Stomach (tissue), 9 donors: Measurements from ENCODE around the gene WFDC9. TPM values are rescaled to one million over a fixed set of nuclear protein-coding genes. Genes with fewer than 3 reads are reported as not detected.
"Not testable (repeated sequence)": the region's sequence is repeated elsewhere in the genome, so short reads cannot be mapped to it uniquely, and the experiment has no call there.

ENCODE experiments used
- DNase-seq, 2 donors: peaks; one replicate each; pipeline versions ENCODE4 v3.0.0 to v3.0.0-alpha.2; 2013 to 2019
- H3K27ac ChIP-seq, 5 donors: fragments of 200-600 bp in 4 of 5; sonication (generic) in 4 of 5; one replicate each; pipeline ENCODE4 v1.5.1; 2013 to 2019; ENCODE audit warnings: mild to moderate bottlenecking in 1 of 5, moderate library complexity in 1 of 5
- H3K27me3 ChIP-seq, 3 donors: fragments of 200-600 bp; sonication (generic); one replicate each; pipeline ENCODE4 v1.5.1; 2017 to 2019; ENCODE audit warnings: mixed run types in 1 of 3
- H3K36me3 ChIP-seq, 4 donors: fragments of 200-600 bp; sonication (generic); 1 replicate in 3 of 4; 2 replicates in 1 of 4; pipeline ENCODE4 v1.5.1; 2016 to 2019
- H3K4me1 ChIP-seq, 4 donors: fragments of 200-600 bp; sonication (generic); one replicate each; pipeline ENCODE4 v1.5.1; 2016 to 2019
- H3K4me3 ChIP-seq, 4 donors: fragments of 200-600 bp; sonication (generic) in 3 of 4; one replicate each; pipeline ENCODE4 v1.5.1; 2016 to 2019; ENCODE audit warnings: mild to moderate bottlenecking in 1 of 4
- H3K9me3 ChIP-seq, 4 donors: fragments of 200-600 bp; sonication (generic); one replicate each; pipeline ENCODE4 v1.5.1; 2016 to 2019
- EP300 ChIP-seq: sonication (generic); formaldehyde crosslinking; IDR thresholded peaks from one replicate; pipeline ENCODE4 v1.6.1; 2017; ENCODE audit warnings: antibody characterized with exemption
- POLR2A ChIP-seq, 4 donors: fragments of 450-650 bp; IDR thresholded peaks; one replicate each; pipeline ENCODE4 v1.6.1; 2016; ENCODE audit warnings: antibody characterized with exemption in 4 of 4, control low read depth in 2 of 4, mild to moderate bottlenecking in 1 of 4, moderate library complexity in 1 of 4
- POLR2AphosphoS5 ChIP-seq, 3 donors: sonication (generic); formaldehyde crosslinking; IDR thresholded peaks; one replicate each; pipeline ENCODE4 v1.6.1; 2016; ENCODE audit warnings: antibody characterized with exemption in 3 of 3
- WGBS, 5 donors: extraction: QIAGEN DNeasy Blood & Tissue Kit in 3 of 5; methylation state at CpG; one replicate each; pipeline versions ENCODE4 v1.1.5 to v1.1.7; 2013 to 2018; 5-methylcytosine and 5-hydroxymethylcytosine counted together
- intact Hi-C: fragments of 100-400 bp; cut with DNase I; formaldehyde crosslinking; loops from one replicate; pipeline ENCODE4 v1.15.1; 2023; ENCODE audit warnings: low total_unique reads
- polyA plus RNA-seq, 3 donors: library from polyadenylated mRNA; stranded (reverse); fragments of 200-250 nt; gene quantifications; one replicate each; pipeline ENCODE4 v1.2.3, GENCODE V29; 2013
- total RNA-seq, 5 donors: library from RNA; depleted of rRNA; stranded (reverse); fragments of >200 nt; gene quantifications; one replicate each; pipeline versions ENCODE4 v1.1.0 to v1.2.3, GENCODE V29; 2014 to 2016
- TF ChIP-seq, protein P1 (sequence below), 7 experiments: fragments of 450-650 bp in 4 of 7; fragments of 200-600 bp in 3 of 7; sonication (generic) in 3 of 7; IDR thresholded peaks; one replicate each; pipeline ENCODE4 v1.5.1; 2016 to 2019; ENCODE audit warnings: antibody characterized with exemption in 7 of 7, control low read depth in 2 of 7, mild to moderate bottlenecking in 1 of 7
- donor health status: healthy with polysubstance abuse.
- donor health status: Bipolar disorder and iron deficiency.
- donor health status: healthy.

Gene WFDC9
- total and polyA plus RNA-seq, 8 donors = not detected

DNA sequence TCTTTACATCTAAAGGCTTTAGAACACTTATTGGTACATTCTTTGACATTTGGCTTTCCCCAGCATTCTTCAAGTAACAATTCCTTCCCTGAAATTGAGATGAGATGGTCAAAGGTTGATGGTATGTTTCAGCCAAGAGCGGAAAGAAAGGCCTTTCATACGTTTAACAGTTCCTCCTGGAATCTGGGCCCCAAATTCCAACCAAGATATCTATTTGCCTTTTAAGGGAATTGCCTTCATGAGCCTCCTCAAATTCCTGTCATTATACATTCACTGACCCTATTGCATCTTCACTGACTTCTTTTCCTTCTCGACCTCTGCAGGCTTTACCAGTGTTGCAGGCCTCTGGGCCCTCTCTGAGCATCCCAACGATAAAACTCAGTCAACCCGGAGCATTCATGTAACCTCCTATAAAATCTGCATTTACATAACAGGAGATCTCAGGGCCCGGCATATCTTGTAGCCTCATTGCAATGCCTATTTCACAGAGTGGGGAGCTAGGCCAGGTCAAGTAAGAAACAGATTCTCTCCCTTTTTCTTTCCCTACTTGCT, 18.3 kb upstream of the WFDC9 start:
- no peak for TF ChIP-seq POLR2A (IDR thresholded peaks at IDR 0.05)
- TF ChIP-seq, protein P1, sequence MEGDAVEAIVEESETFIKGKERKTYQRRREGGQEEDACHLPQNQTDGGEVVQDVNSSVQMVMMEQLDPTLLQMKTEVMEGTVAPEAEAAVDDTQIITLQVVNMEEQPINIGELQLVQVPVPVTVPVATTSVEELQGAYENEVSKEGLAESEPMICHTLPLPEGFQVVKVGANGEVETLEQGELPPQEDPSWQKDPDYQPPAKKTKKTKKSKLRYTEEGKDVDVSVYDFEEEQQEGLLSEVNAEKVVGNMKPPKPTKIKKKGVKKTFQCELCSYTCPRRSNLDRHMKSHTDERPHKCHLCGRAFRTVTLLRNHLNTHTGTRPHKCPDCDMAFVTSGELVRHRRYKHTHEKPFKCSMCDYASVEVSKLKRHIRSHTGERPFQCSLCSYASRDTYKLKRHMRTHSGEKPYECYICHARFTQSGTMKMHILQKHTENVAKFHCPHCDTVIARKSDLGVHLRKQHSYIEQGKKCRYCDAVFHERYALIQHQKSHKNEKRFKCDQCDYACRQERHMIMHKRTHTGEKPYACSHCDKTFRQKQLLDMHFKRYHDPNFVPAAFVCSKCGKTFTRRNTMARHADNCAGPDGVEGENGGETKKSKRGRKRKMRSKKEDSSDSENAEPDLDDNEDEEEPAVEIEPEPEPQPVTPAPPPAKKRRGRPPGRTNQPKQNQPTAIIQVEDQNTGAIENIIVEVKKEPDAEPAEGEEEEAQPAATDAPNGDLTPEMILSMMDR (IDR thresholded peaks at IDR 0.05) = no peak
- no peak for TF ChIP-seq POLR2AphosphoS5 (IDR thresholded peaks at IDR 0.05)
- TF ChIP-seq EP300 = no peak
- no peaks in the 10 kb centered on the region for H3K36me3 ChIP-seq
- intact Hi-C loops = no loop called here
- H3K4me1 ChIP-seq = no peaks in the 10 kb centered on the region
- no peak for DNase-seq
- 81 to 88% (median 86%) methylated on average over 6 of the region's 6 CpGs for WGBS, 5 donors
- no peaks in the 10 kb centered on the region for H3K27me3 ChIP-seq
- H3K4me3 ChIP-seq = no peak overlapping the region
- H3K27ac ChIP-seq = no peak overlapping the region
- peaks cover 0 to 8% (median 3%) of the 10 kb centered on the region in 4 donors for H3K9me3 ChIP-seq

DNA sequence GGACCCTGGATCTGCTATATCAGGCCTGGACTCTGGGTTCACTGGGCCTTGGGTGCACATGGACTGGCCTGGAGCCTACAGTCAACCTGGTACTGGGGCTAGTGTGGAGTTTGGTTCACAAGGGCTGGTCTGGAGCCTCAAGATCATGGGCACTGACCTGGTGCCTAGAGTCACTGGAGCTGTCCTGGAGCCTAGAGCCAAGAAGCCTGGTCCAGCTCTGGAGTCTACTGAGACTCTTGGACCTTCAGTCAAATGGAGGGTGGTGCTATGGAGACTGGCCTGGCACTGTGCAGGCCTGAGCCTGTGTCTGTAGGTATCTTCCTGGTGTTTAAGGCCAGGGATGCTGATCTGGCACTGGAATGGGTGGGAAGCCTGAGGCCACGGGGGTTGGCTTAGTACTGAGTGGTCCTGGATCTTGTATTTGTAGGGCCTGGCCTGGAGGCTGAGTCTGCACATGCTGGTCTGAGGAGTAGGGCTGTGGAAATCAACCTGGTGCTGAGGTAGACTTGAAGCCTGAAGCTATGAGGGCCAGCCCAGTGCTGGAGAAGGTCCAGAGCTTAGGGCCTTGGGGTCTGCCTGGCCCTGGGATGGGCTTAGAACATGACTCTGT, 16.5 kb upstream of the WFDC9 start:
- WGBS, 5 donors = 64 to 86% (median 71%) methylated on average over 1 of the region's 1 CpG
- no peak for TF ChIP-seq POLR2AphosphoS5 (IDR thresholded peaks at IDR 0.05)
- H3K27ac ChIP-seq = no peak overlapping the region
- DNase-seq = no peak
- H3K27me3 ChIP-seq = no peaks in the 10 kb centered on the region
- intact Hi-C loops = no loop called here
- peaks cover 0 to 8% (median 3%) of the 10 kb centered on the region in 4 donors for H3K9me3 ChIP-seq
- H3K4me3 ChIP-seq = no peak overlapping the region
- no peaks in the 10 kb centered on the region for H3K36me3 ChIP-seq
- no peaks in the 10 kb centered on the region for H3K4me1 ChIP-seq

DNA sequence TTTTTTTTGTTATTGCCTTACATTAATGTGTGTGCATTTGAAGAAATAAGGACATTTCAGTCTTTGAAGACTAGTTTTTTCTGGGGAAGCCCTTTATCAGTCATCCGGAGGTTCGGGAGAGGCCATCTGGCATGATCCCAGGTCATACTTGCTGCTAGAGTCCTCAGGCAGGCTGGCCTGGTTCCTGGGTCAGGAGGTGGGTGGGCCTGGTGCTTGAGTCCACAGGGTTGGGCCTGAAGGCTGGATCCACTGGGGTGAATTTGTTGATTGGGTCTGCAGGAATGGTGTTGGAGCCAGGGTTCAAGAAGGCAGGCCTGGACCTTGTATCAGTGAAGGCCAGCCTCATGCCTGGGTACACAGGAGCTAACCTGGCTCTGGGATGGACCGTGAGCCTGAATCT, 15.8 kb upstream of the WFDC9 start:
- TF ChIP-seq, protein P1 (IDR thresholded peaks at IDR 0.05) = no peak
- TF ChIP-seq EP300 (no peak), POLR2A (IDR thresholded peaks at IDR 0.05) (no peak), POLR2AphosphoS5 (IDR thresholded peaks at IDR 0.05) (no peak)

DNA sequence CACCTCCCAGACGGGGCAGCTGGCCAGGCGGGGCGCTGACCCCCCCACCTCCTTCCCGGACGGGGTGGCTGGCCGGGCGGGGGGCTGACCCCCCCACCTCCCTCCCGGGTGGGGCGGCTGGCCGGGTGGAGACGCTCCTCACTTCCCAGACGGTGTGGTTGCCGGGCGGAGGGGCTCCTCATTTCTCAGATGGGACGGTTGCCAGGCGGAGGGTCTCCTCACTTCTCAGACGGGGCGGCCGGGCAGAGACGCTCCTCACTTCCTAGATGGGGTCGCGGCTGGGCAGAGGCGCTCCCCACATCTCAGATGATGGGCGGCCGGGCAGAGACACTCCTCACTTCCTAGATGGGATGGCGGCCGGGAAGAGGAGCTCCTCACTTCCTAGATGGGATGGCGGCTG, 14.8 kb upstream of the WFDC9 start:
- H3K4me1 ChIP-seq, H3K27ac ChIP-seq, DNase-seq, H3K27me3 ChIP-seq, intact Hi-C loops, H3K36me3 ChIP-seq, H3K4me3 ChIP-seq, H3K9me3 ChIP-seq: not testable (repeated sequence)
- 88 to 98% (median 92%) methylated on average over 6 to 28 of the region's 28 CpGs for WGBS, 5 donors

More for the DNA sequence above, 15.8 kb upstream of the WFDC9 start:
- Histone ChIP-seq H3K27me3 (no peaks in the 10 kb centered on the region), H3K4me3 (no peak overlapping the region), H3K27ac (no peak overlapping the region), H3K4me1 (no peaks in the 10 kb centered on the region), H3K9me3 (peaks cover 0 to 5% (median 3%) of the 10 kb centered on the region in 4 donors), H3K36me3 (no peaks in the 10 kb centered on the region)
- DNase-seq = no peak
- WGBS, 5 donors = 52 to 88% (median 67%) methylated on average over 3 of the region's 3 CpGs
- intact Hi-C loops = no loop called here

DNA sequence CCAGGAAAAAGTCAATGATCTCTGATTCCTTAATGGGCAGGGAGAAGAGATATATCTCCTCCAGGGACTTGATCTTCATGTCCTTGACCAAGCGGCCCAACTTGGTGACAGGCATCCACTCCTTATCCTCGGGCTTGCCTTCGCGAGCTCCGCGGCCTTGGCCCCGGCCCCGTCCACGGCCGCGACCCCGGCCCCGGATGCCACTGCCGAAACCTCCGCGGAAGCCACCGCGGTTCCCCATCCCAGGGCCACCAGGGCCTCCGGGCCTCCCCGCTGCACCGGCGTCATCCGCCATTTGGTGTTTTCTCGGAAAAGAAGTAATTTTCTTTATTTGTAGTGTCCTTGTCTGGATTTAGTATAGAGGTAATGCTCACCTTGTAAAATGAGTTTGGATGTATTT, 10.0 kb upstream of the WFDC9 start:
- H3K4me1 ChIP-seq, H3K27ac ChIP-seq, DNase-seq, intact Hi-C loops, H3K4me3 ChIP-seq, H3K36me3 ChIP-seq, H3K9me3 ChIP-seq, H3K27me3 ChIP-seq: not testable (repeated sequence)
- 94 to 98% (median 97%) methylated on average over 19 to 24 of the region's 24 CpGs for WGBS, 5 donors

DNA sequence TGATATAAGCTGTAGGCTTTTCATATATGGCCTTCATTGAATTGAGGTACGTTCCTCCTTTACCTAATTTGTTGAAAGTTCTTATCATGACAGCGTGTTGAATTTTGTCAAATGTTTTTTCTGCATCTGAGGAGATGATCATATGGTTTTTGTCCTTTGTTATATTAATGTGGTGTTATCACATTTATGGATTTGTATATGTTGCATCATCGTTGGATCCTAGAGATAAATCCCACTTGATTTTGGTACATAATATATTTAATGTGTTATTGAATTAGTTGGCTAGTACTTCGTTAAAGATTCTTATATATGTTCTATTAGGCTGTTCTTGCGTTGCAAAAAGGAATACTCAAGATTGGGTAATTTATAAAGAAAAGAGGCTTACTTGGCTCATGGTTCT, 8.6 kb upstream of the WFDC9 start:
- no peaks in the 10 kb centered on the region for H3K4me1 ChIP-seq
- intact Hi-C loops = no loop called here
- H3K36me3 ChIP-seq = no peaks in the 10 kb centered on the region
- H3K27ac ChIP-seq = no peak overlapping the region
- H3K9me3 ChIP-seq = no peaks in the 10 kb centered on the region
- no peak overlapping the region for H3K4me3 ChIP-seq
- 76 to 92% (median 88%) methylated on average over 5 of the region's 5 CpGs for WGBS, 5 donors
- H3K27me3 ChIP-seq = no peaks in the 10 kb centered on the region
- no peak for DNase-seq
- TF ChIP-seq, protein P1 (IDR thresholded peaks at IDR 0.05) = no peak
- no peak for TF ChIP-seq POLR2A (IDR thresholded peaks at IDR 0.05)
- TF ChIP-seq EP300 = no peak
- TF ChIP-seq POLR2AphosphoS5 (IDR thresholded peaks at IDR 0.05) = no peak
